ENCODE results near the gene CCDC47. TPM values are rescaled to one million over a fixed set of nuclear protein-coding genes. Genes with fewer than 3 reads are reported as not detected.

Gene CCDC47
- total and polyA plus RNA-seq, 2 experiments from 2014 or later = 38.5 to 61.9 TPM

GRCh38 chr17:63773272-63774140 lies at the start of gene CCDC47 (continued):
- no peak for TF ChIP-seq REST (IDR thresholded peaks at IDR 0.05; ENCODE audit: unreplicated experiment)

GRCh38 chr17:63822537-63822936 lies 49.1 kb upstream of the CCDC47 start:
- H3K27me3 Mint-ChIP-seq (ENCODE audit: insufficient read depth, low read depth, poor library complexity) = peaks cover 20% of the 10 kb centered on the region
- H4K20me1 ChIP-seq (replicated peaks; ENCODE audit: insufficient read depth) = peaks cover 47% of the 10 kb centered on the region
- no peak overlapping the region for H2AFZ ChIP-seq
- peaks cover 69% of the 10 kb centered on the region for H3K36me3 ChIP-seq (ENCODE audit: insufficient read depth)
- no peak overlapping the region for H3K4me2 ChIP-seq
- TF ChIP-seq STAT1 (IDR thresholded peaks at IDR 0.05; ENCODE audit: unreplicated experiment) = no peak
- no peak for TF ChIP-seq POLR2AphosphoS5 (IDR thresholded peaks at IDR 0.05; ENCODE audit: low read depth)
- TF ChIP-seq ZNF462 (CRISPR knock-in tag; IDR thresholded peaks at IDR 0.05) = no peak
- no peak for TF ChIP-seq ZNF114 (CRISPR knock-in tag; IDR thresholded peaks at IDR 0.05)
- no peak for TF ChIP-seq CREB1 (CRISPR knock-in tag; IDR thresholded peaks at IDR 0.05; ENCODE audit: low read depth)
- no peak for TF ChIP-seq NANOG (IDR thresholded peaks at IDR 0.05; ENCODE audit: borderline replicate concordance)
- no peak for TF ChIP-seq ZNF331 (CRISPR knock-in tag; IDR thresholded peaks at IDR 0.05; ENCODE audit: low read depth)
- no peak for TF ChIP-seq ETS1 (IDR thresholded peaks at IDR 0.05)
- H3K79me2 ChIP-seq (replicated peaks; ENCODE audit: insufficient read depth) = peaks cover 16% of the 10 kb centered on the region
- no peak for DNase-seq (ENCODE audit: low spot score)
- H3F3A ChIP-seq (replicated peaks; ENCODE audit: low read depth) = peaks cover 34% of the 10 kb centered on the region
- no peaks in the 10 kb centered on the region for H3K9me2 ChIP-seq (ENCODE audit: insufficient read depth)
- no peak overlapping the region for H3K4me3 ChIP-seq
- no peak overlapping the region for H3K4me3 Mint-ChIP-seq
- no peak overlapping the region for H3K27ac ChIP-seq (ENCODE audit: low read depth)
- no peak overlapping the region for H3K27ac Mint-ChIP-seq
- H3K4me1 ChIP-seq (ENCODE audit: insufficient read depth) = peaks cover 6% of the 10 kb centered on the region; the same call in 1 of the 2 replicates
- H3K4me1 Mint-ChIP-seq = peaks cover 11% of the 10 kb centered on the region
- no peak for ATAC-seq
- no peaks in the 10 kb centered on the region; the same call in 2 of the 3 replicates for H3K9me3 Mint-ChIP-seq
- peaks cover 99% of the 10 kb centered on the region for H3K36me3 Mint-ChIP-seq (ENCODE audit: low read depth)
- no peaks in the 10 kb centered on the region for H3K27me3 ChIP-seq (ENCODE audit: insufficient read depth)

Measured in GM23338 (cell line).